ENCODE data around the gene MAPT. TPM values are rescaled to one million over a fixed set of nuclear protein-coding genes. Genes with fewer than 3 reads are reported as not detected.
A peak's percentile ranks its signal among the peaks of the same experiment; 100 is the strongest.
"Not testable (repeated sequence)": the region's sequence is repeated elsewhere in the genome, so short reads cannot be mapped to it uniquely, and the experiment has no call there.

Gene MAPT
- total RNA-seq, 1 experiment from 2014 or later: 0.06 TPM

GRCh38 chr17:45991341-45991740 lies 97.0 kb downstream of the MAPT start:
- no peak for DNase-seq (ENCODE audit: low read depth)

GRCh38 chr17:45992175-45992574 lies 97.8 kb downstream of the MAPT start:
- no peak for DNase-seq (ENCODE audit: low read depth)

GRCh38 chr17:45992904-45993303 lies 98.5 kb downstream of the MAPT start:
- no peak for DNase-seq (ENCODE audit: low read depth)

GRCh38 chr17:45993962-45994627 lies 99.7 kb downstream of the MAPT start:
- DNase-seq (ENCODE audit: low read depth): no peak

- no peak for DNase-seq (ENCODE audit: low read depth)
These were observed 100.6 kb downstream of the MAPT start for GRCh38 chr17:45994987-45995386.

- DNase-seq (ENCODE audit: low read depth): no peak
These were observed 101.4 kb downstream of the MAPT start for GRCh38 chr17:45995627-45996270.

GRCh38 chr17:45996282-45996937 lies 102.1 kb downstream of the MAPT start:
- DNase-seq (ENCODE audit: low read depth): no peak

- no peak for DNase-seq (ENCODE audit: low read depth)
These were observed 102.8 kb downstream of the MAPT start for GRCh38 chr17:45997166-45997565.

GRCh38 chr17:45997624-45998023 lies 103.3 kb downstream of the MAPT start:
- peak; percentile 52 for DNase-seq (ENCODE audit: low read depth)

- DNase-seq (ENCODE audit: low read depth): no peak
These were observed 104.9 kb downstream of the MAPT start, which contains the start of gene STH for GRCh38 chr17:45998987-45999899. STH (plus strand) TSS chr17:45999250; CDS start chr17:45999280, 30 bp downstream.

- DNase-seq (ENCODE audit: low read depth): no peak
These were observed 105.5 kb downstream of the MAPT start for GRCh38 chr17:45999900-46000290.

GRCh38 chr17:46000292-46000691 lies 105.9 kb downstream of the MAPT start:
- no peak for DNase-seq (ENCODE audit: low read depth)

GRCh38 chr17:46000757-46001156 lies 106.4 kb downstream of the MAPT start:
- no peak for DNase-seq (ENCODE audit: low read depth)

- DNase-seq (ENCODE audit: low read depth): no peak
These were observed 107.3 kb downstream of the MAPT start for GRCh38 chr17:46001390-46002310.

- peak; percentile 61 for DNase-seq (ENCODE audit: low read depth)
These were observed 108.1 kb downstream of the MAPT start for GRCh38 chr17:46002311-46002972.

GRCh38 chr17:46002973-46003316 lies 108.6 kb downstream of the MAPT start:
- no peak for DNase-seq (ENCODE audit: low read depth)

- peak; percentile 39 for DNase-seq (ENCODE audit: low read depth)
These were observed 109.8 kb downstream of the MAPT start for GRCh38 chr17:46003907-46004748.

GRCh38 chr17:46006082-46006481 lies 111.7 kb downstream of the MAPT start:
- not testable (repeated sequence) for DNase-seq (ENCODE audit: low read depth)

- DNase-seq (ENCODE audit: low read depth): no peak
These were observed 113.2 kb downstream of the MAPT start for GRCh38 chr17:46007461-46007965.

Data from Daoy (cell line).